Left lung (tissue), 10 donors: ENCODE data around the gene JRKL. TPM values are rescaled to one million over a fixed set of nuclear protein-coding genes. Genes with fewer than 3 reads are reported as not detected.
A peak's percentile ranks its signal among the peaks of the same experiment; 100 is the strongest.

Experiments used
- ATAC-seq: fragments of 200-7000 bp; cut with Tn5 transposase; one replicate; pipeline ENCODE4 v1.9.1; 2020; ENCODE audit warnings: moderate library complexity
- DNase-seq, 4 donors: peaks; one replicate each; pipeline ENCODE4 v3.0.0-alpha.2; 2013 to 2020
- H3K27ac ChIP-seq, 2 donors: fragments of 200-600 bp; sonication (generic) in 1 of 2; one replicate each; pipeline versions ENCODE4 v1.5.0 to v1.8.0; 2020 to 2021
- H3K27me3 ChIP-seq, 2 donors: fragments of 200-600 bp; sonication (generic) in 1 of 2; one replicate each; pipeline versions ENCODE4 v1.5.0 to v1.8.0; 2020 to 2021
- H3K36me3 ChIP-seq, 2 donors: fragments of 200-600 bp; sonication (generic) in 1 of 2; one replicate each; pipeline versions ENCODE4 v1.5.0 to v1.8.0; 2020 to 2021
- H3K4me1 ChIP-seq, 2 donors: fragments of 200-600 bp; one replicate each; pipeline ENCODE4 v1.8.0; 2021
- H3K4me3 ChIP-seq, 2 donors: fragments of 200-600 bp; sonication (generic) in 1 of 2; one replicate each; pipeline versions ENCODE4 v1.5.0 to v1.8.0; 2020 to 2021; ENCODE audit warnings: mild to moderate bottlenecking in 1 of 2
- H3K9me3 ChIP-seq, 2 donors: fragments of 200-600 bp; sonication (generic) in 1 of 2; one replicate each; pipeline versions ENCODE4 v1.5.0 to v1.8.0; 2020 to 2021
- CTCF ChIP-seq, 2 donors: fragments of 200-600 bp; sonication (generic) in 1 of 2; IDR thresholded peaks; one replicate each; pipeline versions ENCODE4 v1.5.0 to v1.8.0; 2021; ENCODE audit warnings: antibody characterized with exemption in 2 of 2
- intact Hi-C, 2 donors: fragments of 100-400 bp; cut with DNase I; formaldehyde crosslinking; loops; one replicate each; pipeline versions ENCODE4 v1.11.2 to v1.14.2; 2022
- polyA plus RNA-seq, 6 donors: library from polyadenylated mRNA; unstranded; fragments of 120-200 nt; gene quantifications; one replicate each; pipeline ENCODE4 v1.2.1, GENCODE V29; 2013; ENCODE audit not compliant: insufficient read length in 6 of 6
- total RNA-seq, 2 donors: library from RNA; stranded (reverse); fragmentation: NEBNext Ultra II Directional; extraction: Animal tissue kit (Norgen Biotek cat#: 25700); gene quantifications; one replicate each; pipeline ENCODE4 v1.2.1, GENCODE V29; 2021
- donor health status: DM: no; HTN: yes; CAD: no.
- donor health status: DM: no; HTN: no; CAD: no.

The JRKL gene
- total and polyA plus RNA-seq, 8 donors: 10.4 to 29.2 (median 26.6) TPM

- Histone ChIP-seq H3K9me3 (peaks cover 0 to 1% of the 10 kb centered on the region in 2 donors), H3K36me3 (peaks cover 0 to 40% of the 10 kb centered on the region in 2 donors), H3K27ac (no peak overlapping the region), H3K4me1 (no peaks in the 10 kb centered on the region), H3K27me3 (no peaks in the 10 kb centered on the region), H3K4me3 (no peak overlapping the region)
- TF ChIP-seq CTCF (IDR thresholded peaks at IDR 0.05): no peak
- no peak for ATAC-seq
- no peak for DNase-seq
- intact Hi-C loops: no loop called here
These were observed 16.0 kb upstream of the JRKL start for GRCh38 chr11:96373826-96374225.

- ATAC-seq (no peak), DNase-seq (no peak)
- no peaks in the 10 kb centered on the region for H3K9me3 ChIP-seq
- peaks cover 0 to 24% of the 10 kb centered on the region in 2 donors for H3K36me3 ChIP-seq
- TF ChIP-seq CTCF (IDR thresholded peaks at IDR 0.05): no peak
- no peaks in the 10 kb centered on the region for H3K4me1 ChIP-seq
- H3K4me3 ChIP-seq: no peak overlapping the region
- no peak overlapping the region for H3K27ac ChIP-seq
- intact Hi-C loops: no loop called here
- H3K27me3 ChIP-seq: no peaks in the 10 kb centered on the region
These were observed 13.0 kb upstream of the JRKL start for GRCh38 chr11:96376796-96377195.

GRCh38 chr11:96384156-96384555, 5.7 kb upstream of the JRKL start:
- DNase-seq: no peak

GRCh38 chr11:96385187-96385586, 4.6 kb upstream of the JRKL start:
- TF ChIP-seq CTCF (IDR thresholded peaks at IDR 0.05): no peak
- Histone ChIP-seq H3K36me3 (peaks cover 0 to 31% of the 10 kb centered on the region in 2 donors), H3K4me1 (peaks cover 0 to 20% of the 10 kb centered on the region in 2 donors), H3K27ac (no peak overlapping the region), H3K27me3 (no peaks in the 10 kb centered on the region), H3K4me3 (no peak overlapping the region), H3K9me3 (no peaks in the 10 kb centered on the region)
- intact Hi-C loops: no loop called here
- DNase-seq: no peak
- ATAC-seq: no peak

More at GRCh38 chr11:96384156-96384555, 5.7 kb upstream of the JRKL start:
- TF ChIP-seq CTCF (IDR thresholded peaks at IDR 0.05): no peak
- ATAC-seq: no peak
- Histone ChIP-seq H3K27ac (no peak overlapping the region), H3K4me3 (no peak overlapping the region), H3K27me3 (no peaks in the 10 kb centered on the region), H3K36me3 (peaks cover 0 to 32% of the 10 kb centered on the region in 2 donors), H3K9me3 (no peaks in the 10 kb centered on the region), H3K4me1 (peaks cover 0 to 20% of the 10 kb centered on the region in 2 donors)
- intact Hi-C loops: no loop called here

GRCh38 chr11:96388891-96389719, 708 bp upstream of the JRKL start:
- ATAC-seq: peak; percentile 58
- Histone ChIP-seq H3K27me3 (no peaks in the 10 kb centered on the region), H3K36me3 (peaks cover 0 to 2% of the 10 kb centered on the region in 2 donors), H3K4me1 (peaks cover 0 to 35% of the 10 kb centered on the region in 2 donors), H3K9me3 (no peaks in the 10 kb centered on the region), H3K27ac (peak overlapping the region; percentile 89 to 94), H3K4me3 (peak overlapping the region; percentile 68 to 75)
- intact Hi-C loops: no loop called here
- no peak for TF ChIP-seq CTCF (IDR thresholded peaks at IDR 0.05)
- DNase-seq: peak in 1 of 4 donors; percentile 85
